SH-SY5Y (cell line): ENCODE data around the gene TP63.

Experiments
- GATA2 ChIP-seq: IDR thresholded peaks from 2 replicates; pipeline ENCODE4 v1.6.1; 2011; ENCODE audit warnings: mild to moderate bottlenecking, low read depth, low read length
- GATA3 ChIP-seq: IDR thresholded peaks from 2 replicates; pipeline ENCODE4 v1.6.1; 2011; ENCODE audit warnings: low read depth, mild to moderate bottlenecking, low read length, moderate library complexity

GRCh38 chr3:189735913-189736312, 104.7 kb downstream of the TP63 start:
- no peak for TF ChIP-seq GATA2
- no peak for TF ChIP-seq GATA3
